Measurements from ENCODE around the gene DDX55.

- TF ChIP-seq POLR2A (IDR thresholded peaks at IDR 0.05) (no peak), CTCF (IDR thresholded peaks at IDR 0.05 in 4 of 5, conservative IDR thresholded peaks at IDR 0.05 in 1 of 5) (no peak)
Measured at GRCh38 chr12:123648401-123648800, 46.5 kb downstream of the DDX55 start.
